KOPT-K1 (cell line): Measurements from ENCODE around the gene RNPS1.

Experiments used
- H3K27ac ChIP-seq: fragments of 200-600 bp; sonication (generic); 2 replicates; pipeline ENCODE4 v1.5.1; 2016; ENCODE audit warnings: antibody characterized with exemption, mild to moderate bottlenecking, low read depth, low read length; ENCODE audit not compliant: poor library complexity, severe bottlenecking
- H3K36me3 ChIP-seq: fragments of 200-600 bp; sonication (generic); 2 replicates; pipeline ENCODE4 v1.5.1; 2017; ENCODE audit warnings: antibody characterized with exemption, mild to moderate bottlenecking, low read length, moderate library complexity; ENCODE audit not compliant: insufficient read depth
- H3K9me3 ChIP-seq: fragments of 200-600 bp; sonication (generic); 2 replicates; pipeline ENCODE4 v1.5.1; 2017; ENCODE audit warnings: antibody characterized with exemption, low read length, mild to moderate bottlenecking; ENCODE audit not compliant: insufficient read depth, poor library complexity, severe bottlenecking

Gene RNPS1

GRCh38 chr16:2208308-2208707 lies 59.6 kb downstream of the RNPS1 start:
- H3K36me3 ChIP-seq = peaks cover 60% of the 10 kb centered on the region
- H3K9me3 ChIP-seq = no peaks in the 10 kb centered on the region
- H3K27ac ChIP-seq = no peak overlapping the region

- Histone ChIP-seq H3K36me3 (peaks cover 57% of the 10 kb centered on the region), H3K9me3 (no peaks in the 10 kb centered on the region), H3K27ac (no peak overlapping the region)
Measured at GRCh38 chr16:2207872-2208271, 60.1 kb downstream of the RNPS1 start.

GRCh38 chr16:2206780-2207433 lies 61.0 kb downstream of the RNPS1 start:
- H3K36me3 ChIP-seq = peaks cover 47% of the 10 kb centered on the region
- H3K9me3 ChIP-seq = no peaks in the 10 kb centered on the region
- peak overlapping the region; percentile 90 for H3K27ac ChIP-seq

GRCh38 chr16:2206420-2206779 lies 61.5 kb downstream of the RNPS1 start:
- peaks cover 43% of the 10 kb centered on the region for H3K36me3 ChIP-seq
- H3K9me3 ChIP-seq = no peaks in the 10 kb centered on the region
- H3K27ac ChIP-seq = peak overlapping the region; percentile 90

- Histone ChIP-seq H3K36me3 (peaks cover 43% of the 10 kb centered on the region), H3K9me3 (no peaks in the 10 kb centered on the region), H3K27ac (peak overlapping the region; percentile 90)
Measured at GRCh38 chr16:2205967-2206313, 62.0 kb downstream of the RNPS1 start.

- Histone ChIP-seq H3K27ac (peak within 1 kb of the TSS; percentile 90), H3K36me3 (peaks cover 37% of the 10 kb centered on the region), H3K9me3 (no peaks in the 10 kb centered on the region)
Measured at GRCh38 chr16:2205104-2205966, 62.6 kb downstream of the RNPS1 start, which contains the start of gene MLST8. TSS of gene MLST8 (plus strand) at chr16:2205454. CDS start at chr16:2206086, 632 bp downstream.

- peak overlapping the region; percentile 90 for H3K27ac ChIP-seq
- H3K36me3 ChIP-seq = peaks cover 30% of the 10 kb centered on the region
- H3K9me3 ChIP-seq = peaks cover 4% of the 10 kb centered on the region
Measured at GRCh38 chr16:2204416-2205103, 63.4 kb downstream of the RNPS1 start.
